HCT116 (cell line): ENCODE results near the gene MRPS34. TPM values are rescaled to one million over a fixed set of nuclear protein-coding genes. Genes with fewer than 3 reads are reported as not detected.

ENCODE experiments used
- ATAC-seq: fragments of 200-7000 bp; cut with Tn5 transposase; 2 replicates; pipeline ENCODE4 v1.9.1; 2020; ENCODE audit warnings: mild to moderate bottlenecking, moderate library complexity
- BruUV-seq: library from RNA; stranded (reverse); fragments of 400-500 nt; replicated peaks from 2 replicates; lab custom pipeline; 2021; lab: Mats Ljungman, UMichigan
- CTCF ChIA-PET: fragments of 300-600 bp; sonication (Branson Sonifier 250); formaldehyde crosslinking; loops from one replicate; lab custom pipeline; 2021; ENCODE audit warnings: antibody characterized with exemption; lab: Charles Lee
- POLR2A ChIA-PET: fragments of 300-600, 350-600 bp; sonication (Branson Sonifier 250); formaldehyde crosslinking; loops from one replicate; lab custom pipeline; 2021; ENCODE audit warnings: antibody characterized with exemption; lab: Charles Lee
- RAD21 ChIA-PET, 2 experiments: fragments of 300-600 bp; sonication (Branson Sonifier 250); formaldehyde crosslinking; loops; one replicate each; lab custom pipeline; 2023; ENCODE audit warnings: low total read pairs in 2 of 2; ENCODE audit not compliant: uncharacterized antibody in 2 of 2, unreplicated experiment in 2 of 2, low non-redundant PET in 1 of 2; lab: Charles Lee
- DNase-seq: peaks from one replicate; pipeline ENCODE4 v3.0.0-alpha.2; 2010; ENCODE audit warnings: low read depth, low spot score
- H2AFZ ChIP-seq: fragments of 200-600 bp; shearing (Covaris generic), sonication (generic); 2 replicates; pipeline ENCODE4 v1.6.1; 2017; ENCODE audit warnings: low read depth, mixed run types, mixed read lengths, antibody characterized with exemption, low read length; ENCODE audit not compliant: poor library complexity, severe bottlenecking
- H3K27ac ChIP-seq: 2 replicates; pipeline ENCODE4 v1.5.1; 2012; ENCODE audit warnings: low read depth, low read length
- H3K27me3 ChIP-seq: fragments of 200-600 bp; sonication (generic); 2 replicates; pipeline ENCODE4 v1.6.1; 2016; ENCODE audit warnings: mixed run types, low read length, mixed read lengths; ENCODE audit not compliant: insufficient read depth
- H3K36me3 ChIP-seq, 2 experiments: fragments of 200-500 bp in 1 of 2; fragments of 200-600 bp in 1 of 2; sonication (Bioruptor generic) in 1 of 2; sonication (generic) in 1 of 2; 2 replicates each; pipeline versions ENCODE4 v1.5.1 to v1.6.1; 2014 to 2016; ENCODE audit warnings: low read length in 2 of 2, inconsistent platforms in 1 of 2, mixed read lengths in 1 of 2, mixed run types in 1 of 2; ENCODE audit not compliant: insufficient read depth in 2 of 2, control insufficient read depth in 1 of 2
- H3K4me1 ChIP-seq, 2 experiments: fragments of 200-600 bp in 1 of 2; sonication (generic) in 1 of 2; 2 replicates each; pipeline versions ENCODE4 v1.5.1 to v1.6.1; 2012 to 2017; ENCODE audit warnings: low read length in 2 of 2, inconsistent platforms in 1 of 2, mild to moderate bottlenecking in 1 of 2, mixed read lengths in 1 of 2, mixed run types in 1 of 2, moderate library complexity in 1 of 2; ENCODE audit not compliant: insufficient read depth in 2 of 2, control insufficient read depth in 1 of 2
- H3K4me2 ChIP-seq: fragments of 200-600 bp; sonication (generic); 2 replicates; pipeline ENCODE4 v1.6.1; 2017; ENCODE audit warnings: mixed run types, low read length, mixed read lengths
- H3K4me3 ChIP-seq, 2 experiments: fragments of 200-600 bp in 1 of 2; sonication (generic) in 1 of 2; replicated peaks in 1 of 2; 2 replicates each; pipeline ENCODE4 v1.5.1; 2011 to 2016; ENCODE audit warnings: low read length in 2 of 2, control low read depth in 1 of 2, low read depth in 1 of 2, mild to moderate bottlenecking in 1 of 2, mixed read lengths in 1 of 2, mixed run types in 1 of 2
- H3K79me2 ChIP-seq: fragments of 200-600 bp; sonication (generic); 2 replicates; pipeline ENCODE4 v1.6.1; 2017; ENCODE audit warnings: mild to moderate bottlenecking, mixed run types, low read length, moderate library complexity, mixed read lengths; ENCODE audit not compliant: insufficient read depth
- H3K9ac ChIP-seq: fragments of 200-600 bp; sonication (generic); 2 replicates; pipeline ENCODE4 v1.6.1; 2016; ENCODE audit warnings: low read length, mixed read lengths
- H3K9me2 ChIP-seq: fragments of 200-600 bp; sonication (generic), shearing (Covaris generic); 2 replicates; pipeline ENCODE4 v1.6.1; 2017; ENCODE audit warnings: mixed run types, mild to moderate bottlenecking, moderate library complexity; ENCODE audit not compliant: insufficient read depth
- H3K9me3 ChIP-seq, 2 experiments: fragments of 200-500 bp in 1 of 2; fragments of 200-600 bp in 1 of 2; sonication (Bioruptor generic) in 1 of 2; sonication (generic) in 1 of 2; 2 replicates each; pipeline ENCODE4 v1.6.1; 2014 to 2017; ENCODE audit warnings: low read length in 2 of 2, mixed read lengths in 2 of 2, inconsistent platforms in 1 of 2, low read depth in 1 of 2, mild to moderate bottlenecking in 1 of 2, mixed run types in 1 of 2, moderate library complexity in 1 of 2; ENCODE audit not compliant: control insufficient read depth in 1 of 2, insufficient read depth in 1 of 2
- H4K20me1 ChIP-seq: fragments of 200-600 bp; sonication (generic), shearing (Covaris generic); 2 replicates; pipeline ENCODE4 v1.6.1; 2017; ENCODE audit warnings: mixed run types, mild to moderate bottlenecking, moderate library complexity; ENCODE audit not compliant: insufficient read depth
- EGR1 ChIP-seq: IDR thresholded peaks from 2 replicates; pipeline ENCODE4 v1.6.1; 2012; ENCODE audit warnings: low read depth
- EZH2 ChIP-seq: fragments of 200-600 bp; sonication (generic); IDR thresholded peaks from 2 replicates; pipeline ENCODE4 v1.6.1; 2017; ENCODE audit warnings: antibody characterized with exemption, mixed run types
- FOSL1 ChIP-seq: IDR thresholded peaks from 2 replicates; pipeline ENCODE4 v1.6.1; 2012; ENCODE audit warnings: low read depth
- POLR2A ChIP-seq: IDR thresholded peaks from 2 replicates; pipeline ENCODE4 v1.7.0; 2011; ENCODE audit warnings: borderline replicate concordance; ENCODE audit not compliant: insufficient read depth, insufficient read length; ENCODE audit errors: extremely low read depth
- POLR2AphosphoS5 ChIP-seq: IDR thresholded peaks from 2 replicates; pipeline ENCODE4 v1.6.1; 2011; ENCODE audit warnings: mild to moderate bottlenecking, low read depth, low read length, moderate library complexity
- SP1 ChIP-seq: IDR thresholded peaks from 2 replicates; pipeline ENCODE4 v1.6.1; 2012; ENCODE audit warnings: low read depth
- TCF7L2 ChIP-seq: IDR thresholded peaks from 2 replicates; pipeline ENCODE4 v1.7.0; 2011; ENCODE audit warnings: borderline replicate concordance, inconsistent platforms; ENCODE audit not compliant: insufficient read depth, insufficient read length; ENCODE audit errors: extremely low read depth
- YY1 ChIP-seq: IDR thresholded peaks from 2 replicates; pipeline ENCODE4 v1.6.1; 2011; ENCODE audit warnings: low read length, low read depth, moderate library complexity, mild to moderate bottlenecking; ENCODE audit not compliant: insufficient replicate concordance; ENCODE audit errors: extremely low read depth
- ZFX ChIP-seq: fragments of 450-650 bp; IDR thresholded peaks from 2 replicates; pipeline ENCODE4 v1.6.1; 2017
- ZNF274 ChIP-seq: fragments of 200-500 bp; sonication (Bioruptor generic); IDR thresholded peaks from 2 replicates; pipeline ENCODE4 v1.6.1; 2014; ENCODE audit warnings: mild to moderate bottlenecking, low read depth, low read length, inconsistent platforms
- intact Hi-C: fragments of 100-400 bp; cut with micrococcal nuclease; formaldehyde crosslinking; loops from 2 replicates; pipeline ENCODE4 v1.10.0; 2022
- total RNA-seq: library from RNA; stranded (reverse); gene quantifications from one replicate; pipeline ENCODE4 v1.2.1, GENCODE V29; 2021; ENCODE audit not compliant: unreplicated experiment
- TF ChIP-seq, protein P1 (sequence below), 3 experiments: fragments of 200-600 bp in 1 of 3; sonication (generic) in 1 of 3; IDR thresholded peaks in 2 of 3; conservative IDR thresholded peaks in 1 of 3; 2 replicates each; pipeline ENCODE4 v1.5.1; 2012 to 2017; ENCODE audit warnings: low read depth in 2 of 3, low read length in 2 of 3, antibody characterized with exemption in 1 of 3, borderline replicate concordance in 1 of 3, control low read depth in 1 of 3, mild to moderate bottlenecking in 1 of 3, mixed read lengths in 1 of 3, mixed run types in 1 of 3, moderate library complexity in 1 of 3; ENCODE audit not compliant: insufficient read depth in 1 of 3
- TF ChIP-seq, protein P2 (sequence below): IDR thresholded peaks from 2 replicates; pipeline ENCODE4 v1.6.1; 2011; ENCODE audit warnings: mild to moderate bottlenecking, low read length, moderate library complexity; ENCODE audit not compliant: insufficient replicate concordance; ENCODE audit errors: extremely low read depth
- TF ChIP-seq, protein P3 (sequence below): IDR thresholded peaks from 2 replicates; pipeline ENCODE4 v1.6.1; 2012
- TF ChIP-seq, protein P4 (sequence below): IDR thresholded peaks from 2 replicates; pipeline ENCODE4 v1.6.1; 2012

MRPS34 gene
- total RNA-seq, 1 experiment from 2014 or later: 200 TPM

DNA sequence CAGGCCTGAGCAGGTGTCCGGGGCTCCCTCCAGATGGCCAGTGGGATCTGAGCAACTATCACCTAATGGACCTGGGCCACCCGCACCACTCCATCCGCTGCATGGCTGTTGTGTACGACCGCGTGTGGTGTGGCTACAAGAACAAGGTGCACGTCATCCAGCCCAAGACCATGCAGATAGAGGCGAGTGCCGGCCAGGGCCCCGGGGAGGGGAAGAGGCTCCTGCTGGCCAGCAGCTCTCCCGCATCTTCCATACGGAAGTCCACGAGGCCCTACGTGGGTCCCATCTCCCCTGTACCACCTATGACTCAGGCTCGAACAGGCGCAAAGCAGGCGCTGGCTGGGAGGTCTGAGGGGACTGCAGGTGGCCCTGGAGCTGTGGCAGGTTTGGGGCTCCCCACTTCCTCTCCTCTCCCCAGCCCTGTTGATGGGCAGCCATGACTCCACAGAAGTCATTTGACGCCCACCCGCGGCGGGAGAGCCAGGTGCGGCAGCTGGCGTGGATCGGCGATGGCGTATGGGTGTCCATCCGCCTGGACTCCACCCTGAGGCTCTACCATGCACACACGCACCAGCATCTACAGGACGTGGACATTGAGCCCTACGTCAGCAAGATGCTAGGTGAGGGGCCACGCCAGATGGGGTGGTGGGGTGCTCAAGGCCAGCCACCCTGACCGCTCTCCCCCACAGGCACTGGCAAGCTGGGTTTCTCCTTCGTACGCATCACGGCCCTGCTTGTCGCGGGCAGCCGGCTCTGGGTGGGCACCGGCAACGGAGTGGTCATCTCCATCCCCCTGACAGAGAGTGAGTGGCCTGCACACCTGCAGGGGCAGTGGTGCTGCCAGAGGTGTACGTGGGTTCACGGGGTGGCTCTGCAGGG lies 5.6 kb downstream of the MRPS34 start:
- Histone ChIP-seq H3K9me2 (no peaks in the 10 kb centered on the region), H3K79me2 (peaks cover 24% of the 10 kb centered on the region), H3K27ac (no peak overlapping the region), H3K4me2 (no peak overlapping the region), H2AFZ (no peak overlapping the region), H4K20me1 (peaks cover 5% of the 10 kb centered on the region; the same call in 1 of the 2 replicates), H3K9me3 (no peaks in the 10 kb centered on the region), H3K9ac (no peak overlapping the region), H3K27me3 (no peaks in the 10 kb centered on the region), H3K36me3 (peaks cover 5 to 20% of the 10 kb centered on the region in 2 experiments; a peak in 3 of 4 replicates), H3K4me1 (peaks cover 16 to 31% of the 10 kb centered on the region in 2 experiments), H3K4me3 (no peak overlapping the region)
- ATAC-seq (no peak), DNase-seq (no peak)
- POLR2A ChIA-PET: no interaction called here
- intact Hi-C loops: no loop called here
- CTCF ChIA-PET: no interaction called here
- RAD21 ChIA-PET: no interaction called here
- no TSS peak for BruUV-seq
- TF ChIP-seq, protein P1, sequence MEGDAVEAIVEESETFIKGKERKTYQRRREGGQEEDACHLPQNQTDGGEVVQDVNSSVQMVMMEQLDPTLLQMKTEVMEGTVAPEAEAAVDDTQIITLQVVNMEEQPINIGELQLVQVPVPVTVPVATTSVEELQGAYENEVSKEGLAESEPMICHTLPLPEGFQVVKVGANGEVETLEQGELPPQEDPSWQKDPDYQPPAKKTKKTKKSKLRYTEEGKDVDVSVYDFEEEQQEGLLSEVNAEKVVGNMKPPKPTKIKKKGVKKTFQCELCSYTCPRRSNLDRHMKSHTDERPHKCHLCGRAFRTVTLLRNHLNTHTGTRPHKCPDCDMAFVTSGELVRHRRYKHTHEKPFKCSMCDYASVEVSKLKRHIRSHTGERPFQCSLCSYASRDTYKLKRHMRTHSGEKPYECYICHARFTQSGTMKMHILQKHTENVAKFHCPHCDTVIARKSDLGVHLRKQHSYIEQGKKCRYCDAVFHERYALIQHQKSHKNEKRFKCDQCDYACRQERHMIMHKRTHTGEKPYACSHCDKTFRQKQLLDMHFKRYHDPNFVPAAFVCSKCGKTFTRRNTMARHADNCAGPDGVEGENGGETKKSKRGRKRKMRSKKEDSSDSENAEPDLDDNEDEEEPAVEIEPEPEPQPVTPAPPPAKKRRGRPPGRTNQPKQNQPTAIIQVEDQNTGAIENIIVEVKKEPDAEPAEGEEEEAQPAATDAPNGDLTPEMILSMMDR (IDR thresholded peaks at IDR 0.05 in 2 of 3, conservative IDR thresholded peaks at IDR 0.05 in 1 of 3; ENCODE audit: borderline replicate concordance in 1 of 3, insufficient read depth in 1 of 3, low read depth in 2 of 3, low read length in 2 of 3): no peak
- TF ChIP-seq EZH2 (no peak), FOSL1 (no peak), EGR1 (no peak), SP1 (no peak), POLR2AphosphoS5 (no peak), YY1 (no peak), ZNF274 (no peak), POLR2A (no peak), ZFX (no peak), TCF7L2 (no peak)
- TF ChIP-seq, protein P2, sequence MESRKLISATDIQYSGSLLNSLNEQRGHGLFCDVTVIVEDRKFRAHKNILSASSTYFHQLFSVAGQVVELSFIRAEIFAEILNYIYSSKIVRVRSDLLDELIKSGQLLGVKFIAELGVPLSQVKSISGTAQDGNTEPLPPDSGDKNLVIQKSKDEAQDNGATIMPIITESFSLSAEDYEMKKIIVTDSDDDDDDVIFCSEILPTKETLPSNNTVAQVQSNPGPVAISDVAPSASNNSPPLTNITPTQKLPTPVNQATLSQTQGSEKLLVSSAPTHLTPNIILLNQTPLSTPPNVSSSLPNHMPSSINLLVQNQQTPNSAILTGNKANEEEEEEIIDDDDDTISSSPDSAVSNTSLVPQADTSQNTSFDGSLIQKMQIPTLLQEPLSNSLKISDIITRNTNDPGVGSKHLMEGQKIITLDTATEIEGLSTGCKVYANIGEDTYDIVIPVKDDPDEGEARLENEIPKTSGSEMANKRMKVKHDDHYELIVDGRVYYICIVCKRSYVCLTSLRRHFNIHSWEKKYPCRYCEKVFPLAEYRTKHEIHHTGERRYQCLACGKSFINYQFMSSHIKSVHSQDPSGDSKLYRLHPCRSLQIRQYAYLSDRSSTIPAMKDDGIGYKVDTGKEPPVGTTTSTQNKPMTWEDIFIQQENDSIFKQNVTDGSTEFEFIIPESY: no peak
- TF ChIP-seq, protein P3, sequence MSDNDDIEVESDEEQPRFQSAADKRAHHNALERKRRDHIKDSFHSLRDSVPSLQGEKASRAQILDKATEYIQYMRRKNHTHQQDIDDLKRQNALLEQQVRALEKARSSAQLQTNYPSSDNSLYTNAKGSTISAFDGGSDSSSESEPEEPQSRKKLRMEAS: no peak
- TF ChIP-seq, protein P4, sequence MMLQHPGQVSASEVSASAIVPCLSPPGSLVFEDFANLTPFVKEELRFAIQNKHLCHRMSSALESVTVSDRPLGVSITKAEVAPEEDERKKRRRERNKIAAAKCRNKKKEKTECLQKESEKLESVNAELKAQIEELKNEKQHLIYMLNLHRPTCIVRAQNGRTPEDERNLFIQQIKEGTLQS: no peak
